ENCODE measurements around the gene NAV2.

- TF ChIP-seq POLR2AphosphoS5 (IDR thresholded peaks at IDR 0.05; ENCODE audit: low read depth), result no peak
- TF ChIP-seq ZNF114 (CRISPR knock-in tag; IDR thresholded peaks at IDR 0.05), result no peak
- no peak for TF ChIP-seq CTCF (conservative IDR thresholded peaks at IDR 0.05; ENCODE audit: low read depth in 2 of 2)
- no peak for TF ChIP-seq ZNF331 (CRISPR knock-in tag; IDR thresholded peaks at IDR 0.05; ENCODE audit: low read depth)
- TF ChIP-seq REST (IDR thresholded peaks at IDR 0.05; ENCODE audit: unreplicated experiment), result no peak
- TF ChIP-seq EZH2 (IDR thresholded peaks at IDR 0.05; ENCODE audit: low read depth, unreplicated experiment), result no peak
- TF ChIP-seq NANOG (IDR thresholded peaks at IDR 0.05; ENCODE audit: borderline replicate concordance), result no peak
- TF ChIP-seq EZH2phosphoT487 (IDR thresholded peaks at IDR 0.05; ENCODE audit: unreplicated experiment), result no peak
- no peak for TF ChIP-seq CREB1 (CRISPR knock-in tag; IDR thresholded peaks at IDR 0.05; ENCODE audit: low read depth)
- TF ChIP-seq STAT1 (IDR thresholded peaks at IDR 0.05; ENCODE audit: unreplicated experiment), result no peak
- TF ChIP-seq, protein P1, sequence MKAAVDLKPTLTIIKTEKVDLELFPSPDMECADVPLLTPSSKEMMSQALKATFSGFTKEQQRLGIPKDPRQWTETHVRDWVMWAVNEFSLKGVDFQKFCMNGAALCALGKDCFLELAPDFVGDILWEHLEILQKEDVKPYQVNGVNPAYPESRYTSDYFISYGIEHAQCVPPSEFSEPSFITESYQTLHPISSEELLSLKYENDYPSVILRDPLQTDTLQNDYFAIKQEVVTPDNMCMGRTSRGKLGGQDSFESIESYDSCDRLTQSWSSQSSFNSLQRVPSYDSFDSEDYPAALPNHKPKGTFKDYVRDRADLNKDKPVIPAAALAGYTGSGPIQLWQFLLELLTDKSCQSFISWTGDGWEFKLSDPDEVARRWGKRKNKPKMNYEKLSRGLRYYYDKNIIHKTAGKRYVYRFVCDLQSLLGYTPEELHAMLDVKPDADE (IDR thresholded peaks at IDR 0.05), result no peak
These were observed 14.6 kb downstream of the NAV2 start for GRCh38 chr11:19727246-19727645.

All from GM23338 (cell line).